Testis (tissue), 3 donors: ENCODE measurements around the gene RAB11FIP5. TPM values are rescaled to one million over a fixed set of nuclear protein-coding genes. Genes with fewer than 3 reads are reported as not detected.

Experiments
- DNase-seq: peaks from one replicate; pipeline ENCODE4 v3.0.0-alpha.2; 2019
- H3K27ac ChIP-seq, 2 donors: fragments of 200-600 bp; sonication (generic); one replicate each; pipeline ENCODE4 v1.5.1; 2019
- H3K27me3 ChIP-seq: fragments of 200-600 bp; sonication (generic); one replicate; pipeline ENCODE4 v1.5.1; 2019
- H3K36me3 ChIP-seq: fragments of 200-600 bp; sonication (generic); one replicate; pipeline ENCODE4 v1.5.1; 2017; ENCODE audit warnings: low read depth; ENCODE audit errors: missing control alignments
- H3K4me1 ChIP-seq: fragments of 200-600 bp; sonication (generic); one replicate; pipeline ENCODE4 v1.5.1; 2019
- H3K4me3 ChIP-seq, 2 donors: fragments of 200-600 bp; sonication (generic); one replicate each; pipeline ENCODE4 v1.5.1; 2017 to 2019
- H3K9me3 ChIP-seq: fragments of 200-600 bp; sonication (generic); one replicate; pipeline ENCODE4 v1.5.1; 2017
- CTCF ChIP-seq, 3 experiments: fragments of 450-650 bp in 2 of 3; fragments of 200-600 bp in 1 of 3; sonication (generic) in 1 of 3; IDR thresholded peaks; one replicate each; pipeline ENCODE4 v1.5.1; 2016 to 2019; ENCODE audit warnings: antibody characterized with exemption in 3 of 3, mild to moderate bottlenecking in 2 of 3, moderate library complexity in 1 of 3
- POLR2A ChIP-seq: fragments of 450-650 bp; IDR thresholded peaks from one replicate; pipeline ENCODE4 v1.6.1; 2017; ENCODE audit warnings: antibody characterized with exemption, mild to moderate bottlenecking, moderate library complexity
- WGBS, 2 donors: methylation state at CpG; one replicate each; pipeline ENCODE4 v1.1.5; 2018; 5-methylcytosine and 5-hydroxymethylcytosine counted together
- intact Hi-C: fragments of 100-400 bp; cut with DNase I; formaldehyde crosslinking; loops from one replicate; pipeline ENCODE4 v1.15.1; 2023; ENCODE audit warnings: low total_unique reads
- polyA plus RNA-seq: library from polyadenylated mRNA; stranded (reverse); fragments of 350-450 nt; fragmentation: Illumina TruSeq; extraction: RNeasy Lipid Tissue Mini Kit (QIAGEN cat#74804); gene quantifications from one replicate; pipeline ENCODE4 v1.2.3, GENCODE V29; 2014; ENCODE audit warnings: low read depth, low replicate concordance; ENCODE audit not compliant: insufficient read depth
- total RNA-seq, 2 donors: library from RNA; depleted of rRNA; stranded (reverse); fragments of >200 nt; gene quantifications; one replicate each; pipeline ENCODE4 v1.2.3, GENCODE V29; 2016

RAB11FIP5 gene
- total and polyA plus RNA-seq, 3 donors from 2014 or later, result 108 to 332 (median 168) TPM

DNA sequence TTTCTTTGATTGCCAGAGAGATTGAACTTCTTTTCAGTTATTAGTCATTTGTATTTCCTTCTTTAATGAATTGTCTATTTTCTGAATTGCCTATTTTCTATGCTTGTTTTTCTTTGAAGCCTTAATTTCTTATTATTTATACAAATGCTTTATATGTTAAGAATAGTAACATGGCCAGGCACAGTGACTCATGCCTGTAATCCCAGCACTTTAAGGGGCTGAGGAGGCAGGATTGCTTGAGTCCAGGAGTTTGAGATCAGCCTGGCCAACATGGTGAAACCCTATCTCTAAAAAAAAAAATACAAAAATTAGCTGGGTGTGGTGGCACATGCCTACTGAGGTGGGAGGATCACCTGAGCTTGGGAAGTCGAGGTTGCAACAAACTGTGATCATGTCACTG, 4.7 kb upstream of the RAB11FIP5 start:
- Histone ChIP-seq H3K4me1 (no peaks in the 10 kb centered on the region), H3K4me3 (no peak overlapping the region), H3K36me3 (no peaks in the 10 kb centered on the region), H3K9me3 (no peaks in the 10 kb centered on the region), H3K27me3 (no peaks in the 10 kb centered on the region), H3K27ac (no peak overlapping the region)
- TF ChIP-seq POLR2A (no peak), CTCF (IDR thresholded peaks at IDR 0.05) (no peak)
- intact Hi-C loops, result no loop called here
- 79 to 86% methylated on average over 1 of the region's 1 CpG for WGBS, 2 donors
- no peak for DNase-seq

DNA sequence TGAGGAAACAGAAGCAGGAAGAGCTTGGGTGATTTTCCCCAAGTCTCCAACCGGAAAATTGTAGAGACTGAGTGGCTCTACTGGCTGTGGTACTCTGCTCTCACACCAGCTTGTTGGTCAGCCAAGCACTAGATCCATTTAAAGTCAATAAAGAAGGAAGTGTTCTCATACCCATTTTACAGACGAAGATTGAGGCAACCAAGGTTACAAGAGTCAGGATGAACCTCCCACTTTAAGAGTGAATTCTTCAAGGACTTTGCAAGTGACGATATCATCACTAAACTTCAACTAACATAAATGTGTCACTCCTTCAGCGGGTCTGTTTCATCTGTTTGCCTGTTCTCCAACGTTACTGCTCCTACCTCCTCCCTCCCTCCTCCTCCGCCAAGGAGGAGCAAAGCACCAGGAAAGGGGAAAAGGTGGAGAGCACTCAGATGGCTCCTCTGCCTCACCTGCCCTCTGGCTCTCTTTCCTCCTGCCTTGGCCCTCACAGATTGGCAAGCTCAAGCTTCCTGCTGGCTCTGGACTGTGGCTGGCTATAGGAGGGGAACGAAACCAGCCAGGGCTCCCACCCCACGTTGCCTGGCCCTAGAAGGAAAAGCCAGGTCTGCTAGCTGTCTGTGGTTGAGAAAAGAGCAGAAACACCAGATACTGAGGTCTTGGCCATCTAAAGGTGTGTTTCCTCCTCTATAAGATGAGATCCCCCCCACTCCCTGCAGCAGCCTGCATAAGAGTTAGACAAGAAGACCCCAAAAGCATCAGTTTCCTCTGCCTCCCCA, 3.6 kb upstream of the RAB11FIP5 start:
- intact Hi-C loops, result no loop called here
- Histone ChIP-seq H3K36me3 (no peaks in the 10 kb centered on the region), H3K9me3 (no peaks in the 10 kb centered on the region), H3K27ac (no peak overlapping the region), H3K4me3 (no peak overlapping the region), H3K27me3 (no peaks in the 10 kb centered on the region), H3K4me1 (peaks cover 4% of the 10 kb centered on the region)
- TF ChIP-seq POLR2A (no peak), CTCF (IDR thresholded peaks at IDR 0.05) (no peak)
- DNase-seq, result no peak
- WGBS, 2 donors, result 72 to 79% methylated on average over 8 of the region's 8 CpGs

DNA sequence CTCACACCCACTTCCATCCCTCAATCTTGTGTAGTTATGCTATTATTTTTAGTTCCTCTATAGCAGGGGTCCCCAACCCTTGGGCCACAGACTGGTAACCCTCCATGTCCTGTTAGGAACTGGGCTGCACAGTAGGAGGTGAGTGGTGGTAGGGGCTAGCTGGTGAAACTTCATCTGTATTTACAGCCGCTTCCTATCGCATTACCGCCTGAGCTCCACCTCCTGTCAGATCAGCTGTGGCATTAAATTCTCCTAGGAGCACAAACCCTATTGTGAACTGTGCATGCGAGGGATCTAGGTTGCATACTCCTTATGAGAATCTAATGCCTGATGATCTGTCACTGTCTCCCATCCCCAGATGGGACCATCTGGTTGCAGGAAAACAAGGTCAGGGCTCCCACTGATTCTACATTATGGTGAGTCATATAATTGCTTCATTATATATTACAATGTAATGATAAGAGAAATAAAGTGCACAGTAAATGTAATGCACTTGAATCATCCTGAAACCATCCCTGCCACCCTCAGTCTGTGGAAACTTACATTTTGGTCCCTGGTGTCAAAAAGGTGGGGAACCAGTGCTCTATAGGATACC, 1.6 kb upstream of the RAB11FIP5 start:
- H3K4me3 ChIP-seq, result no peak overlapping the region
- no peaks in the 10 kb centered on the region for H3K36me3 ChIP-seq
- H3K27me3 ChIP-seq, result no peaks in the 10 kb centered on the region
- no peak overlapping the region for H3K27ac ChIP-seq
- DNase-seq, result no peak
- peaks cover 12% of the 10 kb centered on the region for H3K4me1 ChIP-seq
- intact Hi-C loops, result no loop called here
- no peaks in the 10 kb centered on the region for H3K9me3 ChIP-seq
- no peak for TF ChIP-seq CTCF (IDR thresholded peaks at IDR 0.05)
- TF ChIP-seq POLR2A, result no peak
- WGBS, 2 donors, result 83 to 89% methylated on average over 3 to 4 of the region's 4 CpGs

- peak overlapping the region; percentile 70 to 73 for H3K4me3 ChIP-seq
- peak overlapping the region; percentile 72 to 88 for H3K27ac ChIP-seq
- H3K9me3 ChIP-seq, result no peaks in the 10 kb centered on the region
- H3K36me3 ChIP-seq, result no peaks in the 10 kb centered on the region
- peaks cover 16% of the 10 kb centered on the region for H3K4me1 ChIP-seq
- intact Hi-C loops, result no loop called here
- no peaks in the 10 kb centered on the region for H3K27me3 ChIP-seq
- peak; percentile 35 for DNase-seq
- no peak for TF ChIP-seq POLR2A
- no peak for TF ChIP-seq CTCF (IDR thresholded peaks at IDR 0.05)
- 4 to 5% methylated on average over 28 to 50 of the region's 88 CpGs for WGBS, 2 donors
Observed at GRCh38 chr2:73112026-73112912, 479 bp downstream of the RAB11FIP5 start.
